ENCODE measurements around the gene M1AP. TPM values are rescaled to one million over a fixed set of nuclear protein-coding genes. Genes with fewer than 3 reads are reported as not detected.

Gene M1AP
- total RNA-seq, 1 donor from 2014 or later, result 2.5 TPM

DNA sequence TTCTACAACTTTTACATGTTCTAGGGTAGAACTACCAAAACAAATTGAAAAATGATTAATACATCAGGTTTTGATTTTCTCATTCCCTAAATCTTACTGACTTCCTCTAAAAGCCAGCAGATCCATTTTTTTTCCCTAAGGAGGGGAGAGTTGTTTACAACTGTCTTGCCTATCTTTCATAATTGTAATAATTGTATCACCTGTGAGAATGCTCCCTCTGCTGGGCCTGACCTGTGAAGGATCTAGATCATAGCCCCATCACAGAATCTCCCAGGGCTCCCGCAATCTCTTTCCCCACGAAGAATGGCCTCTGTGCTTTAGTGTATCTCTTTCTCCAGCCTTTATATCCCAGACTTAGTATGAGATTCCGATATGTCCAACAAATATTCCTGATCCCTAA is 103.5 kb downstream of the M1AP start:
- no peak for DNase-seq (ENCODE audit: low read depth)

DNA sequence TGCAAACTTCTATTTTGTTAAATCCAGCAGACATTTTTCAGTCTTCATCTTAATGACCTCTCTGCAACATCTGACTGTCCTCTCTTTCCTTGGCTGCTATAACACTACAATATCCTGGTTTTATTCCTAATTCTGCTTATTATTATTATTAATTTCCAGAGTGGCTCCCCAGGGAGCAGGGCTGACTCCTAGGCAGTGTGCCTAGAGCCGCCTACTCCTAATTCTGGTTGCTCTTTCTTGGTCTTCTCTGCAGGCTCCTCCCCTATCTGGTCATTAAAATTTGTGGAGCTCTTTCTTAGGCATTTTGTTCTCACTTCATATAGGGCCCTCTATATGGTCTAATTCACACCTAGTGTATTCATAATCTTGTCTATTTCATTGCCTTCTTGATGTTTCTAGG is 105.2 kb downstream of the M1AP start:
- H3K4me3 ChIP-seq (ENCODE audit: low read depth, low read length), result no peak overlapping the region
- TF ChIP-seq, protein P1, sequence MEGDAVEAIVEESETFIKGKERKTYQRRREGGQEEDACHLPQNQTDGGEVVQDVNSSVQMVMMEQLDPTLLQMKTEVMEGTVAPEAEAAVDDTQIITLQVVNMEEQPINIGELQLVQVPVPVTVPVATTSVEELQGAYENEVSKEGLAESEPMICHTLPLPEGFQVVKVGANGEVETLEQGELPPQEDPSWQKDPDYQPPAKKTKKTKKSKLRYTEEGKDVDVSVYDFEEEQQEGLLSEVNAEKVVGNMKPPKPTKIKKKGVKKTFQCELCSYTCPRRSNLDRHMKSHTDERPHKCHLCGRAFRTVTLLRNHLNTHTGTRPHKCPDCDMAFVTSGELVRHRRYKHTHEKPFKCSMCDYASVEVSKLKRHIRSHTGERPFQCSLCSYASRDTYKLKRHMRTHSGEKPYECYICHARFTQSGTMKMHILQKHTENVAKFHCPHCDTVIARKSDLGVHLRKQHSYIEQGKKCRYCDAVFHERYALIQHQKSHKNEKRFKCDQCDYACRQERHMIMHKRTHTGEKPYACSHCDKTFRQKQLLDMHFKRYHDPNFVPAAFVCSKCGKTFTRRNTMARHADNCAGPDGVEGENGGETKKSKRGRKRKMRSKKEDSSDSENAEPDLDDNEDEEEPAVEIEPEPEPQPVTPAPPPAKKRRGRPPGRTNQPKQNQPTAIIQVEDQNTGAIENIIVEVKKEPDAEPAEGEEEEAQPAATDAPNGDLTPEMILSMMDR (conservative IDR thresholded peaks at IDR 0.05; ENCODE audit: low read depth, low read length), result no peak
- DNase-seq (ENCODE audit: low read depth), result no peak

More for the DNA sequence above, 103.5 kb downstream of the M1AP start:
- no peak overlapping the region for H3K4me3 ChIP-seq (ENCODE audit: low read depth, low read length)
- TF ChIP-seq, protein P1 (conservative IDR thresholded peaks at IDR 0.05; ENCODE audit: low read depth, low read length), result peak; percentile 41

DNA sequence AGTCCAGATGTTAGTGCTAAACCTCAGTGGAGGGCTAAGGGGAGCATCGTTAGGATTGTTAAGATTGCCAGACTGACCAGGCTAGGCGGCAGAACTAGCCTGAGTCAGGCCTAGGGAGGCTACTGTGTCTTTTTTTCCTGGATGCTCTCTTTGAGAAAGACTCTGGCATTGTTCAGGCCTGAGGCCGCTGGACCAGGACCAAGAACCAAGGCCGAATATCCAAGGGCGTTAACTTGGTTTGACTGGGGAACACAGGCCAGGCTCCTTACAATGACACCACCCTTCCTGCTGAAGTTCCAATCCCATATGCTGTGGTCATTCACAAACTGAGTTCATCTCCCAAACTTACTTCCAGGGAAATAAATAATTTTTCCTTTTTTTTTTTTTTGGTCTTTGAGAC is 107.8 kb downstream of the M1AP start:
- no peak for DNase-seq (ENCODE audit: low read depth)
- TF ChIP-seq, protein P1 (conservative IDR thresholded peaks at IDR 0.05; ENCODE audit: low read depth, low read length), result no peak
- no peak overlapping the region for H3K4me3 ChIP-seq (ENCODE audit: low read depth, low read length)

DNA sequence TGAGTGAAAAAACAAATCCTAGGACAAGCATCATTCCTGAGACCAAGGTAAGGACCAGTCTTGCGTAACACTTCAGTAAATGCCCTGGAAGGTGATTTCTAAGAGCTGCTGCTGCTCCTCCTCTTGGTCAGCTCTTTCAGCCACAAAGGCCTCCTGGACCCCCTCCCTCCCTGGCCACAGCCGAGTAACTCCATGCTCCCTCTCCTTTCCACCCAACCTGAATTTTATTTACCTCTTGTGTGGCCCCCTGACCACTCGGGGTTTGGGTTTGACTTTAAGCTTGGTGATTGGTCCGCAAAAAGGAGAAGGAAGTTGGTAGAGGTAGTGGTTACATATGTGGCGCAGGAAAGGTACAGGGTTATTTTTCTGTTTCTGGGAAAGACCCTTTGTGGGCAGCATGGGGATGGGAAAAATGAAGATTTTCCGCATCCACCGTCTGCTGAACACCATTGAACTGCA is 109.2 kb downstream of the M1AP start:
- DNase-seq (ENCODE audit: low read depth), result no peak
- TF ChIP-seq, protein P1 (conservative IDR thresholded peaks at IDR 0.05; ENCODE audit: low read depth, low read length), result no peak
- no peak overlapping the region for H3K4me3 ChIP-seq (ENCODE audit: low read depth, low read length)

DNA sequence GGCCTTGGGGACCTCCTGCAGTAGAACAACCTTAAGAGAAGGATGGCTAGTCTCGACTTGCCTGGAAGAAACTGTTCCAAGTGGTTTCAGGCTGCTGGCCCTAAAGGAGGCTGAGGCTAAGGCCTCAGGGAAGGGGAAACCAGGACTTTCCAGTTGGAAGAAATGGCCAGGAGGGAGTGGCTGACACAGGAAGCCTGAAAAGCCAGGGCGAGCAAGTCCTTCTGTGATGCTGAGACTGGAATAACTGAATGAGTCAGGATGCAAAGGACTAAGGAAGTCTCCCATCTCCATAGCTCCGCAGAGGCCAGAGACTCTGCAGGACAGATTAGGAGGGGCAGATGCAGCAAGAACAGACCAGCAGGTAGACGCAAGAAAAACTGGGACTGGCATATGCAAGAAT is 111.0 kb downstream of the M1AP start:
- DNase-seq (ENCODE audit: low read depth), result no peak

DNA sequence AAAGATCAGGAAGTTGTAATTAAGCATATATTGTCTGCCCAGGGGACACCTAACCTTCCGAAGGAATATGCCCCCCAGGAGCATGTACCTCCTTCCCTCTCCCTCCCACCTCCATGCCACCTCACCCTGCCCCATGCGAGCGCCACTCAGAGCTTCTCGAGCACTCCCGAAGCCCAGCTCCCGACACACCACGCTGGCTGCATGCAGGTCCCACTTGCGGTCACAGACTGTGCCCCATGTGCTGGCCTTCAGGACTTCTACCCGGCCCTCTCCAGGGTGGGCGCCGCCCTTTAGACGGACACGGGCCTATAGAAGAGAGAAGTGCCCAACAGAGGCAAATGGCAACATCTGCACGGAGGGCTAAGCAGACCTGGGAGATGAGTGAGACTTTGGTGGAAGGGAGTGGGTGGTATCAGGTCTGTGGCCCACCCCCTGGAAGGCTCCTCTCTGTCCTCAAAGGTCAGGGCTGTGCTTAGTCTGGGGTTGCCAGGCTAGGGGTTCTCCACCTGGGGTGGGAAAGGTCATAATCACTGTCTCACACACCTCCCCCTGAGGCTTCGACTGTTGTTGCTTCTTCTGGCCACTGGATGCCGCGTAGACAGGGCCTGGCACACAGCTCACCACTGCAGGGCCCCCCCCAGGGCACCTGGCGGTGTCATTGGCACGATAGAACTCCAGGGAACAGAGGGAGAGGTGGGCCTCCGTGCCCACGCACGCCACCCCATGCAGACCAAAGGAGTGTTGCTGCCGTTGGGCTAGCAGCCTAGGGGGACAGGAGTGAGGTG is 111.8 kb downstream of the M1AP start:
- TF ChIP-seq, protein P1 (conservative IDR thresholded peaks at IDR 0.05; ENCODE audit: low read depth, low read length), result no peak
- H3K4me3 ChIP-seq (ENCODE audit: low read depth, low read length), result no peak overlapping the region

More for the DNA sequence above, 111.0 kb downstream of the M1AP start:
- TF ChIP-seq, protein P1 (conservative IDR thresholded peaks at IDR 0.05; ENCODE audit: low read depth, low read length), result no peak
- no peak overlapping the region for H3K4me3 ChIP-seq (ENCODE audit: low read depth, low read length)

More for the DNA sequence above, 111.8 kb downstream of the M1AP start:
- DNase-seq (ENCODE audit: low read depth), result no peak
